WTC11 (cell line): ENCODE results near the gene CALU. TPM values are rescaled to one million over a fixed set of nuclear protein-coding genes. Genes with fewer than 3 reads are reported as not detected.

ENCODE experiments used
- ATAC-seq: fragments of 200-7000 bp; cut with Tn5 transposase; 2 replicates; pipeline ENCODE4 v1.10.0; 2021; ENCODE audit warnings: mild to moderate bottlenecking, moderate library complexity
- CTCF ChIA-PET: fragments of 300-600 bp; sonication (Branson Sonifier 250); formaldehyde crosslinking; loops from one replicate; lab custom pipeline; 2021; ENCODE audit warnings: antibody characterized with exemption; lab: Charles Lee
- POLR2A ChIA-PET: fragments of 350-600 bp; sonication (Branson Sonifier 250); formaldehyde crosslinking; loops from one replicate; lab custom pipeline; 2021; ENCODE audit warnings: antibody characterized with exemption; lab: Charles Lee
- DNase-seq: peaks from one replicate; pipeline ENCODE4 v3.0.0; 2021; ENCODE audit warnings: low spot score
- H3K27ac Mint-ChIP-seq: 2 replicates; pipeline ENCODE4 v1.8.0; 2021; ENCODE audit warnings: mixed read lengths
- H3K27me3 Mint-ChIP-seq: 2 replicates; pipeline ENCODE4 v1.8.0; 2021; ENCODE audit warnings: low read depth, mild to moderate bottlenecking, moderate library complexity, mixed read lengths
- H3K36me3 Mint-ChIP-seq: 2 replicates; pipeline ENCODE4 v1.8.0; 2021; ENCODE audit warnings: mixed read lengths
- H3K4me1 Mint-ChIP-seq: 2 replicates; pipeline ENCODE4 v1.8.0; 2022; ENCODE audit warnings: mixed read lengths
- H3K4me3 Mint-ChIP-seq: 2 replicates; pipeline ENCODE4 v1.8.0; 2021; ENCODE audit warnings: mild to moderate bottlenecking, moderate library complexity, mixed read lengths
- H3K9me3 Mint-ChIP-seq: 2 replicates; pipeline ENCODE4 v1.8.0; 2021; ENCODE audit warnings: mixed read lengths
- EMX1 ChIP-seq: fragments of 250-450 bp; sonication (Bioruptor Pico); IDR thresholded peaks from 2 replicates; pipeline ENCODE4 v1.8.0; 2021; ENCODE audit warnings: mild to moderate bottlenecking
- FOXJ3 ChIP-seq: sonication (generic); formaldehyde crosslinking; IDR thresholded peaks from 2 replicates; pipeline ENCODE4 v1.9.0; 2021; ENCODE audit warnings: missing genetic modification reagents, mild to moderate bottlenecking, borderline replicate concordance
- FOXP1 ChIP-seq: sonication (generic); formaldehyde crosslinking; IDR thresholded peaks from 2 replicates; pipeline ENCODE4 v1.8.0; 2022; ENCODE audit warnings: missing genetic modification reagents, mild to moderate bottlenecking, moderate library complexity, borderline replicate concordance
- GTF2I ChIP-seq: fragments of 250-450 bp; sonication (Bioruptor Pico); conservative IDR thresholded peaks from 2 replicates; pipeline ENCODE4 v1.4.0; 2021; ENCODE audit warnings: mild to moderate bottlenecking
- NR1H2 ChIP-seq: sonication (generic); formaldehyde crosslinking; IDR thresholded peaks from 2 replicates; pipeline ENCODE4 v1.9.0; 2021; ENCODE audit warnings: mild to moderate bottlenecking, moderate library complexity, missing genetic modification reagents
- OVOL2 ChIP-seq: fragments of 250-450 bp; sonication (Bioruptor Pico); IDR thresholded peaks from 2 replicates; pipeline ENCODE4 v1.9.0; 2021; ENCODE audit warnings: mild to moderate bottlenecking, borderline replicate concordance
- TP53 ChIP-seq: sonication (generic); formaldehyde crosslinking; IDR thresholded peaks from 2 replicates; pipeline ENCODE4 v1.8.1; 2023; ENCODE audit warnings: mild to moderate bottlenecking, missing genetic modification reagents
- total RNA-seq: library from RNA; stranded (reverse); gene quantifications from 3 replicates; pipeline ENCODE4 v1.2.3, GENCODE V29; 2021
- TF ChIP-seq, protein P1 (sequence below): sonication (generic); formaldehyde crosslinking; IDR thresholded peaks from 2 replicates; pipeline ENCODE4 v1.8.0; 2022; ENCODE audit warnings: mild to moderate bottlenecking, missing genetic modification reagents
- TF ChIP-seq, protein P2 (sequence below): sonication (generic); formaldehyde crosslinking; IDR thresholded peaks from 2 replicates; pipeline ENCODE4 v1.8.1; 2023; ENCODE audit warnings: mild to moderate bottlenecking, missing genetic modification reagents
- TF ChIP-seq, protein P3 (sequence below): sonication (generic); formaldehyde crosslinking; IDR thresholded peaks from 2 replicates; pipeline ENCODE4 v1.8.1; 2022; ENCODE audit warnings: mild to moderate bottlenecking, moderate library complexity, missing genetic modification reagents
- TF ChIP-seq, protein P4 (sequence below): sonication (generic); formaldehyde crosslinking; IDR thresholded peaks from 2 replicates; pipeline ENCODE4 v1.8.1; 2022; ENCODE audit warnings: missing genetic modification reagents, borderline replicate concordance
- TF ChIP-seq, protein P5 (sequence below): fragments of 250-450 bp; sonication (Bioruptor Pico); IDR thresholded peaks from 2 replicates; pipeline ENCODE4 v1.9.0; 2021; ENCODE audit warnings: mild to moderate bottlenecking
- TF ChIP-seq, protein P6 (sequence below): sonication (generic); formaldehyde crosslinking; IDR thresholded peaks from 2 replicates; pipeline ENCODE4 v1.8.1; 2023; ENCODE audit warnings: mild to moderate bottlenecking, missing genetic modification reagents, moderate library complexity
- TF ChIP-seq, protein P7 (sequence below): sonication (generic); formaldehyde crosslinking; IDR thresholded peaks from 2 replicates; pipeline ENCODE4 v1.8.1; 2023; ENCODE audit warnings: mild to moderate bottlenecking, missing genetic modification reagents, borderline replicate concordance

CALU gene
- total RNA-seq, 1 experiment from 2014 or later, result 150 TPM

DNA sequence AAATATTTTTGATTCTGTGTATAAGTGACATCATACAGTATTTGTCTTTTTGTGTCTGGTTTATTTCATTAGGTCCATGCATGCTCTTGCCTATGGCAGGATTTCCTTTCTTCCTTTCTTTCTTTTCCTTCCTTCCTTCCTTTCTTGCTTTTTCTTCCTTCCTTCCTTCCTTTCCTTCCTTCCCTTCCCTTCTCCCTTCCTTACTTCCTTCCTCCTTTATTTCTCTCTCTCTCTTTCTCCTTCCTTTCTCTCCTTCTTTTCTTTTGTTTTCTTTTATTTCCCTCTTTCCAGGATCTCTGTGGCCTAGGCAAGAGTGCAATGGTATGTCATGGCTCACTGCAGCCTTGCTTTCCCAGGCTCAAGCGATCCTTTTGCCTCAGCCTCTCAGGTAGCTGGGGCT lies 31.4 kb upstream of the CALU start:
- ChIA-PET CTCF (interaction anchor here (1.1 to 1.9 kb wide), 4 partner anchors 9 to 248 kb away, joined by 3 to 7 read pairs (median 4); partner anchors contain the start of gene GARIN1A), POLR2A (interaction anchor here (0.6 kb wide), 1 partner anchor 260 kb away, joined by 3 read pairs; no protein-coding TSS in a partner anchor)
- DNase-seq, result no peak

More for the DNA sequence above, 31.4 kb upstream of the CALU start:
- H3K27ac Mint-ChIP-seq, result 0 out of 2 replicates have a peak overlapping the region, but pooled peaks have one; percentile 16
- peaks cover 5% of the 10 kb centered on the region; the same call in 1 of the 2 replicates for H3K9me3 Mint-ChIP-seq
- TF ChIP-seq TP53 (no peak), FOXJ3 (CRISPR knock-in tag) (no peak), EMX1 (no peak), OVOL2 (CRISPR knock-in tag) (no peak), NR1H2 (CRISPR knock-in tag) (no peak), FOXP1 (CRISPR knock-in tag) (no peak), GTF2I (CRISPR knock-in tag) (0 out of 2 replicates have a peak, but pooled peaks have one; percentile 7)
- TF ChIP-seq, protein P1, sequence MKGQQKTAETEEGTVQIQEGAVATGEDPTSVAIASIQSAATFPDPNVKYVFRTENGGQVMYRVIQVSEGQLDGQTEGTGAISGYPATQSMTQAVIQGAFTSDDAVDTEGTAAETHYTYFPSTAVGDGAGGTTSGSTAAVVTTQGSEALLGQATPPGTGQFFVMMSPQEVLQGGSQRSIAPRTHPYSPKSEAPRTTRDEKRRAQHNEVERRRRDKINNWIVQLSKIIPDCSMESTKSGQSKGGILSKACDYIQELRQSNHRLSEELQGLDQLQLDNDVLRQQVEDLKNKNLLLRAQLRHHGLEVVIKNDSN (CRISPR knock-in tag), result no peak
- TF ChIP-seq, protein P2, sequence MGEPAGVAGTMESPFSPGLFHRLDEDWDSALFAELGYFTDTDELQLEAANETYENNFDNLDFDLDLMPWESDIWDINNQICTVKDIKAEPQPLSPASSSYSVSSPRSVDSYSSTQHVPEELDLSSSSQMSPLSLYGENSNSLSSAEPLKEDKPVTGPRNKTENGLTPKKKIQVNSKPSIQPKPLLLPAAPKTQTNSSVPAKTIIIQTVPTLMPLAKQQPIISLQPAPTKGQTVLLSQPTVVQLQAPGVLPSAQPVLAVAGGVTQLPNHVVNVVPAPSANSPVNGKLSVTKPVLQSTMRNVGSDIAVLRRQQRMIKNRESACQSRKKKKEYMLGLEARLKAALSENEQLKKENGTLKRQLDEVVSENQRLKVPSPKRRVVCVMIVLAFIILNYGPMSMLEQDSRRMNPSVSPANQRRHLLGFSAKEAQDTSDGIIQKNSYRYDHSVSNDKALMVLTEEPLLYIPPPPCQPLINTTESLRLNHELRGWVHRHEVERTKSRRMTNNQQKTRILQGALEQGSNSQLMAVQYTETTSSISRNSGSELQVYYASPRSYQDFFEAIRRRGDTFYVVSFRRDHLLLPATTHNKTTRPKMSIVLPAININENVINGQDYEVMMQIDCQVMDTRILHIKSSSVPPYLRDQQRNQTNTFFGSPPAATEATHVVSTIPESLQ (CRISPR knock-in tag), result no peak
- TF ChIP-seq, protein P3, sequence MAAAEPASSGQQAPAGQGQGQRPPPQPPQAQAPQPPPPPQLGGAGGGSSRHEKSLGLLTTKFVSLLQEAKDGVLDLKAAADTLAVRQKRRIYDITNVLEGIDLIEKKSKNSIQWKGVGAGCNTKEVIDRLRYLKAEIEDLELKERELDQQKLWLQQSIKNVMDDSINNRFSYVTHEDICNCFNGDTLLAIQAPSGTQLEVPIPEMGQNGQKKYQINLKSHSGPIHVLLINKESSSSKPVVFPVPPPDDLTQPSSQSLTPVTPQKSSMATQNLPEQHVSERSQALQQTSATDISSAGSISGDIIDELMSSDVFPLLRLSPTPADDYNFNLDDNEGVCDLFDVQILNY (CRISPR knock-in tag), result no peak
- TF ChIP-seq, protein P4, sequence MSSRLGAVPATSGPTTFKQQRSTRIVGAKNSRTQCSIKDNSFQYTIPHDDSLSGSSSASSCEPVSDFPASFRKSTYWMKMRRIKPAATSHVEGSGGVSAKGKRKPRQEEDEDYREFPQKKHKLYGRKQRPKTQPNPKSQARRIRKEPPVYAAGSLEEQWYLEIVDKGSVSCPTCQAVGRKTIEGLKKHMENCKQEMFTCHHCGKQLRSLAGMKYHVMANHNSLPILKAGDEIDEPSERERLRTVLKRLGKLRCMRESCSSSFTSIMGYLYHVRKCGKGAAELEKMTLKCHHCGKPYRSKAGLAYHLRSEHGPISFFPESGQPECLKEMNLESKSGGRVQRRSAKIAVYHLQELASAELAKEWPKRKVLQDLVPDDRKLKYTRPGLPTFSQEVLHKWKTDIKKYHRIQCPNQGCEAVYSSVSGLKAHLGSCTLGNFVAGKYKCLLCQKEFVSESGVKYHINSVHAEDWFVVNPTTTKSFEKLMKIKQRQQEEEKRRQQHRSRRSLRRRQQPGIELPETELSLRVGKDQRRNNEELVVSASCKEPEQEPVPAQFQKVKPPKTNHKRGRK (CRISPR knock-in tag), result peak; percentile 93; the same call in 1 of the 2 replicates
- TF ChIP-seq, protein P5, sequence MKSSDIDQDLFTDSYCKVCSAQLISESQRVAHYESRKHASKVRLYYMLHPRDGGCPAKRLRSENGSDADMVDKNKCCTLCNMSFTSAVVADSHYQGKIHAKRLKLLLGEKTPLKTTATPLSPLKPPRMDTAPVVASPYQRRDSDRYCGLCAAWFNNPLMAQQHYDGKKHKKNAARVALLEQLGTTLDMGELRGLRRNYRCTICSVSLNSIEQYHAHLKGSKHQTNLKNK, result no peak
- TF ChIP-seq, protein P6, sequence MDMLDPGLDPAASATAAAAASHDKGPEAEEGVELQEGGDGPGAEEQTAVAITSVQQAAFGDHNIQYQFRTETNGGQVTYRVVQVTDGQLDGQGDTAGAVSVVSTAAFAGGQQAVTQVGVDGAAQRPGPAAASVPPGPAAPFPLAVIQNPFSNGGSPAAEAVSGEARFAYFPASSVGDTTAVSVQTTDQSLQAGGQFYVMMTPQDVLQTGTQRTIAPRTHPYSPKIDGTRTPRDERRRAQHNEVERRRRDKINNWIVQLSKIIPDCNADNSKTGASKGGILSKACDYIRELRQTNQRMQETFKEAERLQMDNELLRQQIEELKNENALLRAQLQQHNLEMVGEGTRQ (CRISPR knock-in tag), result no peak
- TF ChIP-seq, protein P7, sequence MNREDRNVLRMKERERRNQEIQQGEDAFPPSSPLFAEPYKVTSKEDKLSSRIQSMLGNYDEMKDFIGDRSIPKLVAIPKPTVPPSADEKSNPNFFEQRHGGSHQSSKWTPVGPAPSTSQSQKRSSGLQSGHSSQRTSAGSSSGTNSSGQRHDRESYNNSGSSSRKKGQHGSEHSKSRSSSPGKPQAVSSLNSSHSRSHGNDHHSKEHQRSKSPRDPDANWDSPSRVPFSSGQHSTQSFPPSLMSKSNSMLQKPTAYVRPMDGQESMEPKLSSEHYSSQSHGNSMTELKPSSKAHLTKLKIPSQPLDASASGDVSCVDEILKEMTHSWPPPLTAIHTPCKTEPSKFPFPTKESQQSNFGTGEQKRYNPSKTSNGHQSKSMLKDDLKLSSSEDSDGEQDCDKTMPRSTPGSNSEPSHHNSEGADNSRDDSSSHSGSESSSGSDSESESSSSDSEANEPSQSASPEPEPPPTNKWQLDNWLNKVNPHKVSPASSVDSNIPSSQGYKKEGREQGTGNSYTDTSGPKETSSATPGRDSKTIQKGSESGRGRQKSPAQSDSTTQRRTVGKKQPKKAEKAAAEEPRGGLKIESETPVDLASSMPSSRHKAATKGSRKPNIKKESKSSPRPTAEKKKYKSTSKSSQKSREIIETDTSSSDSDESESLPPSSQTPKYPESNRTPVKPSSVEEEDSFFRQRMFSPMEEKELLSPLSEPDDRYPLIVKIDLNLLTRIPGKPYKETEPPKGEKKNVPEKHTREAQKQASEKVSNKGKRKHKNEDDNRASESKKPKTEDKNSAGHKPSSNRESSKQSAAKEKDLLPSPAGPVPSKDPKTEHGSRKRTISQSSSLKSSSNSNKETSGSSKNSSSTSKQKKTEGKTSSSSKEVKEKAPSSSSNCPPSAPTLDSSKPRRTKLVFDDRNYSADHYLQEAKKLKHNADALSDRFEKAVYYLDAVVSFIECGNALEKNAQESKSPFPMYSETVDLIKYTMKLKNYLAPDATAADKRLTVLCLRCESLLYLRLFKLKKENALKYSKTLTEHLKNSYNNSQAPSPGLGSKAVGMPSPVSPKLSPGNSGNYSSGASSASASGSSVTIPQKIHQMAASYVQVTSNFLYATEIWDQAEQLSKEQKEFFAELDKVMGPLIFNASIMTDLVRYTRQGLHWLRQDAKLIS, result no peak
- peaks cover 22% of the 10 kb centered on the region for H3K4me1 Mint-ChIP-seq
- no peak overlapping the region for H3K4me3 Mint-ChIP-seq
- no peak for ATAC-seq
- 0 out of 2 replicates have a peak, but pooled peaks cover 3% of the 10 kb centered on the region for H3K27me3 Mint-ChIP-seq
- H3K36me3 Mint-ChIP-seq, result no peaks in the 10 kb centered on the region
